ENCODE measurements around the gene MYO15B.

MYO15B gene

GRCh38 chr17:75558666-75559530, 28.7 kb upstream of the MYO15B start:
- no peak for DNase-seq (ENCODE audit: low read depth)

- no peak for DNase-seq (ENCODE audit: low read depth)
Observed at GRCh38 chr17:75559958-75560533, 27.6 kb upstream of the MYO15B start.

DNA sequence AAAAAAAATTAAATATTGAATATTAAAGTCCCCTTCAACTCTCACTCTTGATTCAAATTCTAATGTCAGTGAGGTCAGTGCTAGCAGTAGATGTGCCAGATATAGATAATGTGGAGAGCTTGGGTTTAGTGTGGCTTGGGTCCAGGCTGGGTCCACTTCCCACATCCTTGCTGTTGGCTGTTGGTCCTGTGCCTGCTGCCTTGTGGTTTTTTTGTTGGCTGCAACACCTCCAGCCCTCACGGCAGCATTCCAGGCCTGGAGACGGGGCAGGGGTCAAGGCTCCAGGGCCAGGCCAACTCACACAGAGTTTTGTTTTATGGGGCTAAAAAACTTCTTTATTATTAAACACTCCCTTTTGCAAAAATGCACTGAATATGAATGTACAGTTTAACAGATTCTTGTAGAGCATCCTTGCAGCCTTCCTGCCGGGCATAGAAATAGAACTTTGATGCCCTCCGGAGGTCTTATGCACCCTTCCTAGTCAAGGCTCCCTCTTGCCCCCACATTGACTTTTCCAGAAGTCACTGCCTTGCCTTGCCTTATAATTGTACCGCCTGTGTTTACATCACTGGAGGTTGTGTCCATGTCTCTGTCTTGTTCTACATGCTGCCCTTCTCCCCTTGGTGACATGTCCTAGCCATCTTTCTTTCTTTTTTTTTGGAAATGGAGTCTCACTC, 25.5 kb upstream of the MYO15B start:
- DNase-seq (ENCODE audit: low read depth) = no peak

DNA sequence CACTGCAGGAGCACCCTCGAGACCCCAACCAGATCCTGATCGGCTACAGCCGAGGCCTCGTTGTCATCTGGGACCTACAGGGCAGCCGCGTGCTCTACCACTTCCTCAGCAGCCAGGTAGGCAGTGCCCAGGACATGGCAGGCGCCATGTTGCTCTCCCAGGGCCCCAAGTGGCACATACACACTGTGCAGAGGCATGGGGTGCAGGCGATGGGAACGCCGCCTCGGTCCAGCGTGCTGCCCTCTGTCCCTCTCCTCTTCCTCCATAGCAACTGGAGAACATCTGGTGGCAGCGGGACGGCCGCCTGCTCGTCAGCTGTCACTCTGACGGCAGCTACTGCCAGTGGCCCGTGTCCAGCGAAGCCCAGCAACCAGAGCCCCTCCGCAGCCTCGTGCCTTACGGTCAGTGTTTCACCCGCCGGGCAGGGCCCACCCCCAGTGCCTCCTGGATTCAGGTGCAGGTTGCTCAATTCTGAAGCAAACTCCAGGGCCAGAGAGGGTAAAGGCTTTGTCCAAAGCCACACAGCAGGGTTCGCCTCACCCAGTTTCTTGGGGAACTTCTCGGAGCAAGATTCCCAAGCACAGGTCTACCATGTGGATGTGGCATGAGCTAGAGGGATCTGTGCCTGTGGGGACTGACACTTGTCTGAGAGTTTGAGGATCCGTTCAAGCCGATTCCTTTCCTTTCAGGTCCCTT, 24.4 kb upstream of the MYO15B start:
- DNase-seq (ENCODE audit: low read depth) = no peak

DNA sequence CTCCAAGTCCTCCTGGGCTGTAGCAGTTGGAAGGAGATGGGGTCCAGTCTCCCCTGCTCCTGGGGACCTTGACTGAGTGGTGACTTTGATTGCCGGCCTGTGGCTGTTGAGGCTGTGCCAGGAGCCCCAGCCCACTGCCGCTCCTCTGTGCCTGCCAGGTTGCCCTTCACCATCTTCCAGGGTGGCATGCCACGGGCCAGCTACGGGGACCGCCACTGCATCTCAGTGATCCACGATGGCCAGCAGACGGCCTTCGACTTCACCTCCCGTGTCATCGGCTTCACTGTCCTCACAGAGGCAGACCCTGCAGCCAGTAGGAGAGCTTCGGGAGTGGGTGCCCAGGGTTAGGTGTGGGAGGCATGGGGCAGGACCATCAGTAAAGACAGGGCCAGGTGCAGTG, 23.4 kb upstream of the MYO15B start:
- no peak for DNase-seq (ENCODE audit: low read depth)

DNA sequence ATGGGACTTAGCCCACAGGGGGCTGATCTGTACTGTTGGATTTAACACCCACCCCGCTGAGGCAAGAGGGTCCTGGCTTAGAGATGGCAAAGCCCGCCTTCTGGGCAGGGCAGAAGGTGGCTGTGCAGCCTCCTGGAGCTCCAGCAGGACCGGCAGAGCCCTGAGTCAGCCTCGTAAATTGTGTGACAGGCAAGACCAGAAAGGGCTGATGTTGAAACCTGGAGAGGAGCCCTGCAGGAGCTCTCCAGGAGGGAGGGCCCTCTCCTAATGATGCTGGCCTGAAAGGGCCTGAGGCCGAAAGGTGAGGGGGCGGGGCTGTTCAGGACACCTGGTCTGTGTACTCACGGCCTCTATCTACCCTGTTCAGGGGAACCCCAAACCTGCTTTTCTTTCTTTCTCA, 22.5 kb upstream of the MYO15B start:
- no peak for DNase-seq (ENCODE audit: low read depth)

DNA sequence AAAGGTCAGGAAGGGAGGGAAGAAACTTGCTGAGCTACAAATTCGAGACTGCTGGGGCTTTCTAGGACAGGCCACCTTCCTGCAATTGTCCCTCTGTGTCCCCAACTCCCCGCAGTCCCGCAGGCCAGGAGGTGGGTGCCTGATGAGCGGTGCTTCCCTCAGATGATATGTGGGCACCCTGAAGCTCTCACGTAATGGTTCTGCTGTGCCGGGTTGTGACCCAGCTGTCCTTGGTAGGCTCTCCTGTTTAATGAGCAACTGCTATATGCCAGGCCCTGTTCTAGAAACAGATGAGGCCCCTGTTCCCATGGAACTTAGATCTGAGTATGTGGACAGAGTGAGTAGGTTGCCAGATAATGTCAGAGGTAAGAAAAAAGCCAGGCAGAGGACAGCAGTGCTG, 22.0 kb upstream of the MYO15B start:
- DNase-seq (ENCODE audit: low read depth) = no peak

DNA sequence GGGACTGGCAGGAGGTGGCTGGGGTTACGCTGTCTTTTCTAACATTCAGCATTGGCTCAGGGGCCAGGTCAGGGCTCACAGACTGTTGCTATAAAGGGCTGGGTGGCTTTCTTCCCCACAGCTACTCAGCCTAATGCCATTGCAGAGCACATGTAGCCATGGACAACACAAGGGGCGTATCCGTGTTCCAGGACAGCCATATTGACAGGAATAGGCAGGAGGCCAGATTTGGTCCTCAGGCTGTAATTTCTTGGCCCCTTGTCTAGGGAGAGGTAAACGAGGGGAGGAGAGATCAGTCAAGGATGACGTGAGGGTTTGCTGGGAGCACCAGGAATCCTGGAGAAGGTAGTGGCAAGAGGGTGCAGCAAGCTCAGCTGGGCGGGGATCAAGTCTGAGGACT, 21.2 kb upstream of the MYO15B start:
- no peak for DNase-seq (ENCODE audit: low read depth)

- DNase-seq (ENCODE audit: low read depth) = no peak
Observed at GRCh38 chr17:75566834-75567233, 20.8 kb upstream of the MYO15B start.

GRCh38 chr17:75568412-75569255, 19.0 kb upstream of the MYO15B start:
- no peak for DNase-seq (ENCODE audit: low read depth)

- no peak for DNase-seq (ENCODE audit: low read depth)
Observed at GRCh38 chr17:75570034-75570676, 17.4 kb upstream of the MYO15B start.

GRCh38 chr17:75570772-75571171, 16.8 kb upstream of the MYO15B start:
- no peak for DNase-seq (ENCODE audit: low read depth)

DNA sequence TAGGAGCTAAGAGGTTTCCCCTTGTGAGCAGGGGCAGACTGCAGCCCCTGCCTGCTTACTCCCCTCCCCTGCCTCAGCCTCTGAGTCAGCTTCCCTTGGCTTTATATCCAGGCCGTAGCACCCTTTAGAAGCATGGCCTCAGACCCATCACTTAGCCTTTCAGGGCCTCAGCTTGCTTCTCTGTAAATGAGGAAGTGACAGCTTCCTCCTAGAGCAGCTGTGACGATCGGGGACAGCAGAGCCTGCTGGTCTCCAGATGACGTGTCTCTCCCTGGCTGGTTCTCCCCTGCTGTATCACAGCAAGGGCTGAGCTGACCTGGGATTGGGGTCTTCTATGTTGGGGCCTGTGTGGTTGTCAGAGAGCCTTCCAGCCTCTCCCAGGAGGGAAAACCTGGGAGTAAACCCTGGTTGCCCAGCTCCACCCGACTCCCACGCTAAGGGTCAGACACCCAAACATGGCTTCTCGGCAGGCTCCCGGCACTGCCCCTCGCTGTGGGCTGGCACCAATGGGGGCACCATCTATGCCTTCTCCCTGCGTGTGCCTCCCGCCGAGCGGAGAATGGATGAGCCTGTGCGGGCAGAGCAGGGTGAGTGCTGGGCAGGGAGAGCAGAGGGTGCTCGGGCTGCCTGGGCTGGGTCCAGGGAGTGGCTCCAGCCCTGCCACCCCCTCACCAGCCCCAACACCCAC, 16.3 kb upstream of the MYO15B start:
- no peak for DNase-seq (ENCODE audit: low read depth)

GRCh38 chr17:75571885-75572215, 15.8 kb upstream of the MYO15B start:
- no peak for DNase-seq (ENCODE audit: low read depth)

DNA sequence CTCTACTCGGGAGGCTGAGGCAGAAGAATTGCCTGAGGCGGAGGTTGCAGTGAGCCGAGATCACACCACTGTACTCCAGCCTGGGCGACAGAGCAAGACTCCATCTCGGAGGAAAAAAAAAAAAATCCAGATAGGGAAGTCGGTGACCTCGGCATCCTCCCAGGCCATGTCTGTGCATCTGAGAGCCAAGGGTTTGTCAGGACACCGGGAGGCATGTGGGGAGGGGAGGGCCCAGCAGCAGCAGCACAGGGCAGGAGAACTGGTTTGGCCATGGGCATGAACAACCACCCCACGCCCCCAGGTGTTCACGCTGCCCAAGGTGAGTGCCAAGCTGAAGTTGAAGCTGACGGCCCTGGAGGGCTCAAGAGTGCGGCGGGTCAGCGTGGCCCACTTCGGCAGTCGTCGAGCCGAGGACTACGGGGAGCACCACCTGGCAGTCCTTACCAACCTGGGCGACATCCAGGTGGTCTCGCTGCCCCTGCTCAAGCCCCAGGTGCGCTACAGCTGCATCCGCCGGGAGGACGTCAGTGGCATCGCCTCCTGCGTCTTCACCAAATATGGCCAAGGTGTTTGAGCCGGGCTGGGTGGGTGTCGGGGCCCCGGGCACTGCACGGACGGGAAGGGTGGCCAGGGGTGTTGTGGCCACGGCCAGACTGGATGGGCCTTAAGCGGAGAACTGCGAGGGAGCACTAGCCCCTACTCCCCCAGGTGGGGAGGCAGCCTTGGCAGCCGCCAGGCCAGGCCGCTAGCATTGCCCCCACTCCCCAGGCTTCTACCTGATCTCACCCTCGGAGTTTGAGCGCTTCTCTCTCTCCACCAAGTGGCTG, 14.7 kb upstream of the MYO15B start:
- no peak for DNase-seq (ENCODE audit: low read depth)

DNA sequence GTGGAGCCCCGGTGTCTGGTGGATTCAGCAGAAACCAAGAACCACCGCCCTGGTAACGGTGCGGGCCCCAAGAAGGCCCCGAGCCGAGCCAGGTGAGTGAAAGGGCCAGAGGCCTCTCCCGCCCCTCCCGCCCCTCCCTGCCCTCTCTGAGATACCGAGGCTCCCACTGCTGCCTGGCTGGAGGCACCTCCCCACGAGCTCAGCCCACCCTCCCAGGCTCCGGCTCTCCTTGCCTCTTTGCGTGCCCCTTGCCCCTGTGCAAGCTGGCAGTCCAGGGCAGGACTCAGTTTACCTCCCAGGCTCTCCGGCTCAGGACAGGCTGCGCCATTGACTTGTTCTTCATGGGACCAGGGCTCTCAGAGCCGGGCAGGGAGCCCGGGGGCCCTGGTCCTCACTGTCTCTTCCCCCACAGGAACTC, 14.1 kb upstream of the MYO15B start:
- no peak for DNase-seq (ENCODE audit: low read depth)

- no peak for DNase-seq (ENCODE audit: low read depth)
Observed at GRCh38 chr17:75573994-75574393, 13.6 kb upstream of the MYO15B start.

- DNase-seq (ENCODE audit: low read depth) = no peak
Observed at GRCh38 chr17:75574404-75575036, 13.1 kb upstream of the MYO15B start.

DNA sequence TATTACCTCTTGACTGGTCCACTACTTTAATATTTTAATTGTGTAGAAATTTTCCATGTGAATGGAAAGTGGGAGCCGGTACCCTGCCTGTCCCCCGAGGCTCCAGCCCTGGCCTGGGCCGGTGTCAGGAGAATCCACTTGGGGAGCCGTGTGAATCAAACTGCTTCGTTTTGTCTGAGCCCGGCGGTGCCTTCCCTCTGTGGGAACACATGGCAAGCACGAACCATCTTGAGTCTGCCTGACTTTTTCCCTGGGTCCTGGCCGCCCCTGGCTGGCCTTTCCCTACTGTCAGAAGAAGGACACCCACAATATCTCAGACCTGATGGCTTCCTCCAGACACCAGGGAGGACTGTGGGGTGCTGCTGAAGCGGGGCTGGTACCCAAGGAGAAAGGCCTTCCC, 12.4 kb upstream of the MYO15B start:
- DNase-seq (ENCODE audit: low read depth) = no peak

Data from activated T-cell treated with anti-CD3 and anti-CD28 coated beads for 24 hours (primary cell).